NCI-H460 (cell line): ENCODE measurements around the gene ZMIZ2. TPM values are rescaled to one million over a fixed set of nuclear protein-coding genes. Genes with fewer than 3 reads are reported as not detected.

Experiments used
- DNase-seq: peaks from one replicate; pipeline ENCODE4 v3.0.0-alpha.2; 2016; ENCODE audit warnings: low read depth; ENCODE audit errors: extremely low read depth
- total RNA-seq: library from RNA; depleted of rRNA; stranded (reverse); fragments of >200 nt; shearing (Covaris generic); gene quantifications from 2 replicates; pipeline ENCODE4 v1.2.3, GENCODE V29; 2014

Gene ZMIZ2
- total RNA-seq, 1 experiment from 2014 or later: 20.9 TPM

- no peak for DNase-seq
Measured at GRCh38 chr7:44755698-44756627, 7.3 kb downstream of the ZMIZ2 start.

GRCh38 chr7:44756904-44757303 is 8.3 kb downstream of the ZMIZ2 start:
- no peak for DNase-seq

- no peak for DNase-seq
Measured at GRCh38 chr7:44757311-44757710, 8.7 kb downstream of the ZMIZ2 start.

- no peak for DNase-seq
Measured at GRCh38 chr7:44757739-44758138, 9.1 kb downstream of the ZMIZ2 start.

GRCh38 chr7:44759246-44759645 is 10.6 kb downstream of the ZMIZ2 start:
- DNase-seq: no peak

GRCh38 chr7:44760034-44760580 is 11.5 kb downstream of the ZMIZ2 start:
- no peak for DNase-seq

GRCh38 chr7:44761207-44762161 is 12.8 kb downstream of the ZMIZ2 start:
- peak; percentile 49 for DNase-seq

GRCh38 chr7:44762300-44762699 is 13.7 kb downstream of the ZMIZ2 start:
- no peak for DNase-seq

- DNase-seq: no peak
Measured at GRCh38 chr7:44762726-44763522, 14.3 kb downstream of the ZMIZ2 start.

GRCh38 chr7:44764081-44764480 is 15.4 kb downstream of the ZMIZ2 start:
- no peak for DNase-seq

GRCh38 chr7:44764665-44765578 is 16.3 kb downstream of the ZMIZ2 start:
- DNase-seq: no peak

GRCh38 chr7:44765579-44766415 is 17.1 kb downstream of the ZMIZ2 start:
- no peak for DNase-seq

GRCh38 chr7:44766416-44766801 is 17.8 kb downstream of the ZMIZ2 start:
- no peak for DNase-seq

- no peak for DNase-seq
Measured at GRCh38 chr7:44767134-44767911, 18.7 kb downstream of the ZMIZ2 start.

GRCh38 chr7:44767912-44768627 is 19.4 kb downstream of the ZMIZ2 start:
- no peak for DNase-seq

- no peak for DNase-seq
Measured at GRCh38 chr7:44768628-44769371, 20.2 kb downstream of the ZMIZ2 start.
